GM18520 (cell line): ENCODE results near the gene EPC2.
"Not testable (repeated sequence)": the region's sequence is repeated elsewhere in the genome, so short reads cannot be mapped to it uniquely, and the experiment has no call there.

ENCODE experiments used
- ATAC-seq: cut with Tn5 transposase; IDR thresholded peaks from one replicate; pipeline ENCODE4 v1.9.1; 2021; ENCODE audit not compliant: unreplicated experiment

Gene EPC2

GRCh38 chr2:148674063-148675020 is 29.8 kb downstream of the EPC2 start:
- peak; percentile 41 for ATAC-seq

DNA sequence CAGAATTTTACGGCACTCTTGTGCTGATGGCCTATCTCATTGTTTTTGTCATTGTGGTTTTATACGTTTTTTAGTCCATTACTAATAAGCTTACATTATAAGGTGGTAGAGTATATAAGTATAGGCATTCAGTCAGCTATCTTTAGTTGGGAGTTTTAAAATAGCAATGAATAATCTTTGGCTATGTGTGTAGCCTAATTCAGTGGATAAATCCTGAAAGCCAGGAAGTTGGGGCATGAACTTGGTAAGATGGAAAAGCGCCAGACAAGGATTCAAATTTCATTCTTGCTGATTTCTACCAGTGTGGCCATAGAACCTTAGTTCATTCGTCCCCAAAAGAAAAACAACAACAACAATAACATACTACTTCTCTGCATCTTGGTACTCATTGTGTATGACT is 31.2 kb downstream of the EPC2 start:
- ATAC-seq = no peak

DNA sequence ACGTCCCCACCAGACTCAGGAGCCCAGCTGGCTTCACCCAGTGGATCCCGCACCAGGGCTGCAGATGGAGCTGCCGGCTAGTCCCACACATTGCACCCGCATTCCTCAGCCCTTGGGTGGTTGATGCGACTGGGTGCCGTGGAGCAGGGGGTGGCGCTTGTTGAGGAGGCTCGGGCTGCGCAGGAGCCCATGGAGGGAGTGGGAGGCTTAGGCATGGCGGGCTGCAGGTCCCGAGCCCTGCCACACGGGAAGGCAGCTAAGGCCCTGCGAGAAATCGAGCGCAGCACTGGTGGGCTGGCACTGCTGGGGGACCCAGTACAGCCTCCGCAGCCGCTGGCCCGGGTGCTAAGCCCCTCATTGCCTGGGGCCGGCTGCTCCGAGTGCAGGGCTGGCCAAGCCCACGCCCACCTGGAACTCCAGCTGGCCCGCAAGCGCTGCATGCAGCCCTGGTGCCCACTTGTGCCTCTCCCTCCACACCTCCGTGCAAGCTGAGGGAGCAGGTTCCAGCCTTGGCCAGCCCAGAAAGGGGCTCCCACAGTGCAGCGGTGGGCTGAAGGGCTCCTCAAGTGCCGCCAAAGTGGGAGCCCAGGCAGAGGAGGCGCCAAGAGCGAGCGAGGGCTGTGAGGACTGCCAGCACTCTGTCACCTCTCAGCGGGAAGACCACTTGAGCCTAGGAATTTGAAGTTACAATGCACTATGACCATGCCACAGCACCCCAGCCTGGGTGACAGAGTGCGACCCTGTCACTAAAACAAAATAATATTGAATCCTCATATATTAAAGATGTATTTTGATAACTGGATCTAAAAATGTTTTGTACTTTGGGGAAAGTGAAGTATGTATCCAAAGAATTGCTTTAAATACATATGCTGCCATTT is 34.0 kb downstream of the EPC2 start:
- ATAC-seq = not testable (repeated sequence)

GRCh38 chr2:148680462-148680861 is 35.9 kb downstream of the EPC2 start:
- no peak for ATAC-seq

- no peak for ATAC-seq
Measured at GRCh38 chr2:148681443-148681842, 36.9 kb downstream of the EPC2 start.

GRCh38 chr2:148681862-148682261 is 37.3 kb downstream of the EPC2 start:
- ATAC-seq = not testable (repeated sequence)

- no peak for ATAC-seq
Measured at GRCh38 chr2:148684507-148684906, 40.0 kb downstream of the EPC2 start.

DNA sequence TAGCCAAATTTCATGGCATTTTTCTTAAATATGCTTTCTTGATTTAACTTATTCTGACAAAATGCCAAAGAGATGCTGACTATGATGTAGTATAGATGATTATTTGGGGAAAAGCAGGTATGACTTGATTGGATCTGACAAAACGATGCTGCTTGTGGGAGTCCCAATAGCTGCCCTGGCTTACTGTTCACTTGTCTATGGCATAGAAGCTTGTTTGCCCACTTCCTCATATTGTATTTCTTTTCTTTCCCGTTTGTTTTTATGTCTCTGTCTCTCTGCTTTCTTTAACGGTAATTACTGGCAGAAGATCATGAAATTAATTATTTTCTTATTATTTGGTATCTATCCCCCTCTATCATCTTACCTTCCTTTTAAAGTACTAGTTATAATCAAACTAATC is 43.0 kb downstream of the EPC2 start:
- ATAC-seq = no peak

DNA sequence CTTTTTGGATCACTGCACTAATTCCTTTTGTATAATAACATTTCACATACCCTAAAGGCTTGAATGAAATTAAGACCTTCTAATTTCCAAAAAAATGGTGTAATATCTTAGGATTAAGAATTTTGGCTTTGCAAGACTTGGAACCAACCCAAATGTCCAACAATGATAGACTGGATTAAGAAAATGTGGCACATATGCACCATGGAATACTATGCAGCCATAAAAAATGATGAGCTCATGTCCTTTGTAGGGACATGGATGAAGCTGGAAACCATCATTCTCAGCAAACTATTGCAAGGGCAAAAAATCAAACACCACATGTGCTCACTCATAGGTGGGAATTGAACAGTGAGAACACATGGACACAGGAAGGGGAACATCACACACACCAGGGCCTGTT is 43.5 kb downstream of the EPC2 start:
- ATAC-seq = not testable (repeated sequence)

DNA sequence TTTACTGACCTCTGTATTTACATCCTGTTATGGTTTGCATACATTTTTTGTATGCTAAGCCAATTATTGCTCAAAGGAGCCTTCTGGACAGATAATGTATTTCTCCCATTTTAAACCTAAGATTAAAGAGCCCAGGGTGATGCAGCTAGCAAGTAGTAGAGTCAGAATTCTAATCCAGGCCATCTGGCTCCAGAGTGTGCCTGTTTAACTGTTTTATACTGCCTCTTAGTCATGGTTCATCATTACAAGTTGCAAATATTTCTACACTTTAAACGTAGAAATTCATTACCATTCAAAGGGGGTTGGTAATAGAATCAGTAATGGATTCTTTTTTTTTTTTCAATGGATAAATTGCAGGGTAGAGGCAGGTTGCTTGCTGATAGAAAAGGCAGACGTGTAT is 52.4 kb downstream of the EPC2 start:
- ATAC-seq = no peak

- ATAC-seq = no peak
Measured at GRCh38 chr2:148699830-148700229, 55.3 kb downstream of the EPC2 start.

DNA sequence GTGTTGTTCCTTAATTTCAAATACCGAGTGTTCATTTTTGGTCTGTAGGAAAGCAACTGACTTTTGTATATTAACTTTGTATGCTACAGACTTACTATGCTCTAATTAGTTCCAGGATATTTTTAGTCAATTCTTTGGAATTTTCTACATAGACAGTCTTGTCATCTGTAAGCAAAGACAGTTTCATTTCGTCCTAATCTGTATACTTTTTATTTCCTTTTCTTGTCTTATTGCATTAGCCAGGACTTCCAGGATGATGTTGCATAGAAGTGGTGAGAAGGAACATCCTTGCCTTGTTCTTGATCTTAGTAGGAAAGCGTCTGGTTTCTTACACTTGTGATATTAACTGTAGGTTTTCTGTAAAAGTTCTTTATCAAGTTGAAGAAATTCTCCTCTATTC is 56.5 kb downstream of the EPC2 start:
- ATAC-seq = no peak

- ATAC-seq = no peak
Measured at GRCh38 chr2:148701877-148702276, 57.3 kb downstream of the EPC2 start.

DNA sequence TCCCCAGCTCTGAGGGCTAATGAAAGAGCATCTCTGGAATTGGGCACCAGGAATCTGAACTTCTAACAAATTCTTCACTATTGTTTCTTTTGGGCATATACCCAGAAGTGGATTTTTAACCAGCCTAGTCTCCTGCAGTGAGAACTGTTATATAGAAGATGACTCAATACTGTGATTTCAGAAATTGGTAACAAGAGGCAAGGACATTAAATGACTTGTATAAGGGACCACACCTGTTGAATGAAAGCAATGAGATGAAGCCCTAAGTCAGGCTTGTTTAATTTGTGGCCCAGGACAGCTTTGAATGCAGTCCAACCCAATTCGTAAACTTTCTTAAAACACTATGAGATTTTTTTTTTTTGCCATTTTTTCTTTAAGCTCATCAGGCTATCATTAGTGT is 57.9 kb downstream of the EPC2 start:
- ATAC-seq = no peak

DNA sequence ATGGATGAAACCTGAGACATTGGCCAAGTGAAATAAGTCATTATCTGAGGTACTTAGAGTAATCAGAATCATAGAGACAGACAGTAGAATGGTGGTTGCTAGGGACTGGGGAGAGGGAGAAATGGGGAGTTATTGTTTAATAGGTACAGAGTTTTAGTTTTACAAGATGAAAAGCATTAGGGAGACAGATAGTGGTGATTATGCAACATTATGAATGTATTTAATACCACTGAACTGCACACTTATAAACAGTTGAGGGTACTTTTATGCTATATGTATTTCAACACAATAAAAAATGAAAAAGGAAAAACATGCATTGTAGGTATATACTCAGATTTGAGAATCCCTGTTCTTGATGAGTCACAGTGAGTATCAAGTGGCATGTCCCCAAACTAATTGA is 59.7 kb downstream of the EPC2 start:
- ATAC-seq = no peak

DNA sequence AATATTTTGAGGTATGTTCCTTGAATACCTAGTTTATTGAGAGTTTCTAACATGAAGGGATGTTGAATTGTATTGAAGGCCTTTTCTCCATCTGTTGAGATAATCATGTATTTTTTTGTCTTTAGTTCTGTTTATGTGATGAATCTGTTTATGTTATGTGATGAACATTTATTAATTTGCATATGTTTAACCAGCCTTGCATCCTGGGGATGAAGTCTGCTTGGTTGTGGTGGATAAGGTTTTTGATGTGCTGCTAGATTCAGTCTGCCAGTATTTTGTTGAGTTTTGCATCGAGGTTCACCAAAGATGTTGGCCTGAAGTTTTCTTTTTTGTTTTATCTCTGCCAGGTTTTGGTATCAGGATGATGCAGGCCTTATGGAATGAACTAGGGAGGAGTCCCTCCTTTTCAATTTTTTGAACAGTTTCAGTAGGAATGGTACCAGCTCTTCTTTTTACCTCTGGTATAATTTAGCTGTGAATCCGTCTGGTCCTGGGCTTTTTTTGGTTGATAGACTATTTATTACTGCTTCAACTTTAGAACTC is 71.9 kb downstream of the EPC2 start:
- ATAC-seq = no peak

- no peak for ATAC-seq
Measured at GRCh38 chr2:148718039-148718438, 73.5 kb downstream of the EPC2 start.

DNA sequence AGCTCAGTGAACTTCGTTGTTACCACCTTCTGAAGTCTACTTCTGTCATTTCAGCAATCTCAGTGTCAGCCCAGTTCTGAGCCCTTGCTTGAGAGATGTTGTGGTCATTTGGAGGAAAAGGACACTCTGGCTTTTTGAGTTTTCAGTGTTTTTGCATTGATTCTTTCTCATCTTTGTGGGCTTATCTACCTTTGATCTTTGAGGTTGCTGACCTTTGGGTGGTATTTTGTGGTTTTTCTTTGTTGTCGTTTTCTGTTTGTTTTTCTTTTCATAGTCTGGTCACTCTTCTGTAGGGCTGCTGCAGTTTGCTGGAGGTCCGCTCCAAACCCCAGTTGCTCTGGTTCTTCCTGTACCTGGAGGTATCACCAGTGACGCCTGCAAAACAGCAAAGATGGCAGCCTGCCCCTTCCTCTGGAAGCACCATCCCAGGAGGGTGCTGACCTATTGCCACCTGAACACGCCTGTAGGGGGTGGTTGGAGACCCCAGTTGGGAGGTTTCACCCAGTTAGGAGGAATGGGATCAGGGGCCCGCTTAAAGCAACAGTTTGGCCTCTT is 74.7 kb downstream of the EPC2 start:
- no peak for ATAC-seq

DNA sequence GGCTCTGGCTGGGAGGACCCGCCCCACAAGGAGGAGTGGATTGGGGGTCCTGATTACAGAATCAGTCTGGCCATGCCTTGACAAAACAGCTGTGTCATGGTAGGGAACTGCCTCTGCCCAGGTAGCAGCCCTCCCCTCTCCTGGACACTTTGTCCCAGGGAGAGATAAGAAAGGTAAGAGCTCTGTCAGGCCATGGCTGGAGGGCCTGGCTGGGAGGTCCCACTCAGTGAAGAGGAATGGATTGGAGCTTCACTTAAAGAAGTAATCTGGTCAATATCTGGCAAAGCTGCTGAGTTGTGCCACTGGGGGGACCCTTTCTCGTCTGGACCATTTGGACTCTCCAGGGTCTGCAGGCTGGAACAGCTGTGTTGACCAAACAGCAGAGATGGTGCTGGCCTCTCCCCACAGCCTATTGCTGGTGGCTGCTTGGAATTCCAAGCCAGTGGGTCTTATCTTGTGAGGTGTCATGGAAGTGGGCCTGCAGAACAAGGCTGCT is 75.4 kb downstream of the EPC2 start:
- ATAC-seq = no peak

GRCh38 chr2:148720501-148721001 is 76.0 kb downstream of the EPC2 start:
- ATAC-seq = no peak

DNA sequence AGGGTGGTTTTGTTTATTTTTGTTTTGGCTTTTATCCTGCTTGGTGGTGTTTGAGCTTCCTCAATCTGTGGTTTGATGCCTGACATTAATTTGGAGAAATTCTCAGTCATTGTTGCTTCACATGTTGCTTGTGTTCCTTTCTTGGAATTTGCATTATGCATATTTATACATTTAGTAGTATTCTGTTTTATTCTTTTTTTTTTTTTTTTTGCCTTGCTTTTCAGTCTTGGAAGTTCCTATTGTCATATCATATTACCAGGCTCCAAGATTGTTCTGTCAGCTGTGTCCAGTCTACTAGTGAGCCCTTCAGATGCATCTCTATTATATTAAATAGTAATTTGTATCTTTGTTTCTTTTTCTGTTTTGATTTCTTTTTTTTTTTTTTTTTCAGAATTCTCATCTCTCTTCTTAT is 77.0 kb downstream of the EPC2 start:
- ATAC-seq = no peak
